Measurements from ENCODE around the gene FZD7.

- no peak for TF ChIP-seq EZH2 (IDR thresholded peaks at IDR 0.05; ENCODE audit: borderline replicate concordance, low read depth, low read length, severe bottlenecking)
- TF ChIP-seq CTCF (IDR thresholded peaks at IDR 0.05; ENCODE audit: borderline replicate concordance, extremely low read depth, low read length, poor library complexity, severe bottlenecking): no peak
Measured at GRCh38 chr2:202019689-202020450, 13.8 kb upstream of the FZD7 start.
